HCT116 (cell line): ENCODE measurements around the gene FAM193B. TPM values are rescaled to one million over a fixed set of nuclear protein-coding genes. Genes with fewer than 3 reads are reported as not detected.

Experiments
- ATAC-seq: fragments of 200-7000 bp; cut with Tn5 transposase; 2 replicates; pipeline ENCODE4 v1.9.1; 2020; ENCODE audit warnings: mild to moderate bottlenecking, moderate library complexity
- BruUV-seq: library from RNA; stranded (reverse); fragments of 400-500 nt; replicated peaks from 2 replicates; lab custom pipeline; 2021; lab: Mats Ljungman, UMichigan
- CTCF ChIA-PET: fragments of 300-600 bp; sonication (Branson Sonifier 250); formaldehyde crosslinking; loops from one replicate; lab custom pipeline; 2021; ENCODE audit warnings: antibody characterized with exemption; lab: Charles Lee
- POLR2A ChIA-PET: fragments of 300-600, 350-600 bp; sonication (Branson Sonifier 250); formaldehyde crosslinking; loops from one replicate; lab custom pipeline; 2021; ENCODE audit warnings: antibody characterized with exemption; lab: Charles Lee
- RAD21 ChIA-PET, 2 experiments: fragments of 300-600 bp; sonication (Branson Sonifier 250); formaldehyde crosslinking; loops; one replicate each; lab custom pipeline; 2023; ENCODE audit warnings: low total read pairs in 2 of 2; ENCODE audit not compliant: uncharacterized antibody in 2 of 2, unreplicated experiment in 2 of 2, low non-redundant PET in 1 of 2; lab: Charles Lee
- DNase-seq: peaks from one replicate; pipeline ENCODE4 v3.0.0-alpha.2; 2010; ENCODE audit warnings: low read depth, low spot score
- H2AFZ ChIP-seq: fragments of 200-600 bp; shearing (Covaris generic), sonication (generic); 2 replicates; pipeline ENCODE4 v1.6.1; 2017; ENCODE audit warnings: low read depth, mixed run types, mixed read lengths, antibody characterized with exemption, low read length; ENCODE audit not compliant: poor library complexity, severe bottlenecking
- H3K27ac ChIP-seq: 2 replicates; pipeline ENCODE4 v1.5.1; 2012; ENCODE audit warnings: low read depth, low read length
- H3K27me3 ChIP-seq: fragments of 200-600 bp; sonication (generic); 2 replicates; pipeline ENCODE4 v1.6.1; 2016; ENCODE audit warnings: mixed run types, low read length, mixed read lengths; ENCODE audit not compliant: insufficient read depth
- H3K36me3 ChIP-seq, 2 experiments: fragments of 200-500 bp in 1 of 2; fragments of 200-600 bp in 1 of 2; sonication (Bioruptor generic) in 1 of 2; sonication (generic) in 1 of 2; 2 replicates each; pipeline versions ENCODE4 v1.5.1 to v1.6.1; 2014 to 2016; ENCODE audit warnings: low read length in 2 of 2, inconsistent platforms in 1 of 2, mixed read lengths in 1 of 2, mixed run types in 1 of 2; ENCODE audit not compliant: insufficient read depth in 2 of 2, control insufficient read depth in 1 of 2
- H3K4me1 ChIP-seq, 2 experiments: fragments of 200-600 bp in 1 of 2; sonication (generic) in 1 of 2; 2 replicates each; pipeline versions ENCODE4 v1.5.1 to v1.6.1; 2012 to 2017; ENCODE audit warnings: low read length in 2 of 2, inconsistent platforms in 1 of 2, mild to moderate bottlenecking in 1 of 2, mixed read lengths in 1 of 2, mixed run types in 1 of 2, moderate library complexity in 1 of 2; ENCODE audit not compliant: insufficient read depth in 2 of 2, control insufficient read depth in 1 of 2
- H3K4me2 ChIP-seq: fragments of 200-600 bp; sonication (generic); 2 replicates; pipeline ENCODE4 v1.6.1; 2017; ENCODE audit warnings: mixed run types, low read length, mixed read lengths
- H3K4me3 ChIP-seq, 2 experiments: fragments of 200-600 bp in 1 of 2; sonication (generic) in 1 of 2; replicated peaks in 1 of 2; 2 replicates each; pipeline ENCODE4 v1.5.1; 2011 to 2016; ENCODE audit warnings: low read length in 2 of 2, control low read depth in 1 of 2, low read depth in 1 of 2, mild to moderate bottlenecking in 1 of 2, mixed read lengths in 1 of 2, mixed run types in 1 of 2
- H3K79me2 ChIP-seq: fragments of 200-600 bp; sonication (generic); 2 replicates; pipeline ENCODE4 v1.6.1; 2017; ENCODE audit warnings: mild to moderate bottlenecking, mixed run types, low read length, moderate library complexity, mixed read lengths; ENCODE audit not compliant: insufficient read depth
- H3K9ac ChIP-seq: fragments of 200-600 bp; sonication (generic); 2 replicates; pipeline ENCODE4 v1.6.1; 2016; ENCODE audit warnings: low read length, mixed read lengths
- H3K9me2 ChIP-seq: fragments of 200-600 bp; sonication (generic), shearing (Covaris generic); 2 replicates; pipeline ENCODE4 v1.6.1; 2017; ENCODE audit warnings: mixed run types, mild to moderate bottlenecking, moderate library complexity; ENCODE audit not compliant: insufficient read depth
- H3K9me3 ChIP-seq, 2 experiments: fragments of 200-500 bp in 1 of 2; fragments of 200-600 bp in 1 of 2; sonication (Bioruptor generic) in 1 of 2; sonication (generic) in 1 of 2; 2 replicates each; pipeline ENCODE4 v1.6.1; 2014 to 2017; ENCODE audit warnings: low read length in 2 of 2, mixed read lengths in 2 of 2, inconsistent platforms in 1 of 2, low read depth in 1 of 2, mild to moderate bottlenecking in 1 of 2, mixed run types in 1 of 2, moderate library complexity in 1 of 2; ENCODE audit not compliant: control insufficient read depth in 1 of 2, insufficient read depth in 1 of 2
- H4K20me1 ChIP-seq: fragments of 200-600 bp; sonication (generic), shearing (Covaris generic); 2 replicates; pipeline ENCODE4 v1.6.1; 2017; ENCODE audit warnings: mixed run types, mild to moderate bottlenecking, moderate library complexity; ENCODE audit not compliant: insufficient read depth
- ELF1 ChIP-seq: IDR thresholded peaks from 2 replicates; pipeline ENCODE4 v1.6.1; 2012; ENCODE audit warnings: low read depth, borderline replicate concordance
- EZH2 ChIP-seq: fragments of 200-600 bp; sonication (generic); IDR thresholded peaks from 2 replicates; pipeline ENCODE4 v1.6.1; 2017; ENCODE audit warnings: antibody characterized with exemption, mixed run types
- EZH2phosphoT487 ChIP-seq: fragments of 200-600 bp; IDR thresholded peaks from 2 replicates; pipeline ENCODE4 v1.6.1; 2018; ENCODE audit warnings: antibody characterized with exemption, borderline replicate concordance
- FOSL1 ChIP-seq: IDR thresholded peaks from 2 replicates; pipeline ENCODE4 v1.6.1; 2012; ENCODE audit warnings: low read depth
- JUND ChIP-seq: IDR thresholded peaks from 2 replicates; pipeline ENCODE4 v1.6.1; 2012
- MAX ChIP-seq: IDR thresholded peaks from 2 replicates; pipeline ENCODE4 v1.6.1; 2012
- POLR2AphosphoS5 ChIP-seq: IDR thresholded peaks from 2 replicates; pipeline ENCODE4 v1.6.1; 2011; ENCODE audit warnings: mild to moderate bottlenecking, low read depth, low read length, moderate library complexity
- RAD21 ChIP-seq: IDR thresholded peaks from 2 replicates; pipeline ENCODE4 v1.6.1; 2012; ENCODE audit warnings: low read depth, mild to moderate bottlenecking
- REST ChIP-seq: IDR thresholded peaks from 2 replicates; pipeline ENCODE4 v1.6.1; 2012; ENCODE audit warnings: low read depth
- SP1 ChIP-seq: IDR thresholded peaks from 2 replicates; pipeline ENCODE4 v1.6.1; 2012; ENCODE audit warnings: low read depth
- TCF7L2 ChIP-seq: IDR thresholded peaks from 2 replicates; pipeline ENCODE4 v1.7.0; 2011; ENCODE audit warnings: borderline replicate concordance, inconsistent platforms; ENCODE audit not compliant: insufficient read depth, insufficient read length; ENCODE audit errors: extremely low read depth
- YY1 ChIP-seq: IDR thresholded peaks from 2 replicates; pipeline ENCODE4 v1.6.1; 2011; ENCODE audit warnings: low read length, low read depth, moderate library complexity, mild to moderate bottlenecking; ENCODE audit not compliant: insufficient replicate concordance; ENCODE audit errors: extremely low read depth
- ZNF274 ChIP-seq: fragments of 200-500 bp; sonication (Bioruptor generic); IDR thresholded peaks from 2 replicates; pipeline ENCODE4 v1.6.1; 2014; ENCODE audit warnings: mild to moderate bottlenecking, low read depth, low read length, inconsistent platforms
- intact Hi-C: fragments of 100-400 bp; cut with micrococcal nuclease; formaldehyde crosslinking; loops from 2 replicates; pipeline ENCODE4 v1.10.0; 2022
- total RNA-seq: library from RNA; stranded (reverse); gene quantifications from one replicate; pipeline ENCODE4 v1.2.1, GENCODE V29; 2021; ENCODE audit not compliant: unreplicated experiment
- TF ChIP-seq, protein P1 (sequence below): IDR thresholded peaks from 2 replicates; pipeline ENCODE4 v1.6.1; 2011; ENCODE audit warnings: mild to moderate bottlenecking, low read length, moderate library complexity; ENCODE audit not compliant: insufficient replicate concordance; ENCODE audit errors: extremely low read depth

FAM193B gene
- total RNA-seq, 1 experiment from 2014 or later, result 54.0 TPM

- TF ChIP-seq JUND (no peak), POLR2AphosphoS5 (no peak), ZNF274 (no peak), MAX (no peak), RAD21 (no peak), EZH2 (no peak)
- H3K27me3 ChIP-seq, result no peaks in the 10 kb centered on the region
- H3K9me3 ChIP-seq, result no peaks in the 10 kb centered on the region
- ChIA-PET RAD21 (no interaction called here), CTCF (interaction anchor here (0.9 to 1.0 kb wide), 2 partner anchors 11 to 105 kb away, joined by 3 read pairs; partner anchors contain the start of gene PDLIM7), POLR2A (no interaction called here)
- no peak overlapping the region for H3K4me2 ChIP-seq
- H3K27ac ChIP-seq, result no peak overlapping the region
- no TSS peak for BruUV-seq
- H3K9ac ChIP-seq, result no peak overlapping the region
- H4K20me1 ChIP-seq, result no peaks in the 10 kb centered on the region
- no peaks in the 10 kb centered on the region for H3K4me1 ChIP-seq
- intact Hi-C loops, result no loop called here
- ATAC-seq (no peak), DNase-seq (no peak)
- no peak overlapping the region for H3K4me3 ChIP-seq
- H3K36me3 ChIP-seq, result peaks cover 17 to 32% of the 10 kb centered on the region in 2 experiments; a peak in 3 of 4 replicates
- no peaks in the 10 kb centered on the region for H3K9me2 ChIP-seq
- no peak overlapping the region for H2AFZ ChIP-seq
- peaks cover under 1% of the 10 kb centered on the region; the same call in 1 of the 2 replicates for H3K79me2 ChIP-seq
Measured at GRCh38 chr5:177508837-177509236, 45.5 kb downstream of the FAM193B start.

DNA sequence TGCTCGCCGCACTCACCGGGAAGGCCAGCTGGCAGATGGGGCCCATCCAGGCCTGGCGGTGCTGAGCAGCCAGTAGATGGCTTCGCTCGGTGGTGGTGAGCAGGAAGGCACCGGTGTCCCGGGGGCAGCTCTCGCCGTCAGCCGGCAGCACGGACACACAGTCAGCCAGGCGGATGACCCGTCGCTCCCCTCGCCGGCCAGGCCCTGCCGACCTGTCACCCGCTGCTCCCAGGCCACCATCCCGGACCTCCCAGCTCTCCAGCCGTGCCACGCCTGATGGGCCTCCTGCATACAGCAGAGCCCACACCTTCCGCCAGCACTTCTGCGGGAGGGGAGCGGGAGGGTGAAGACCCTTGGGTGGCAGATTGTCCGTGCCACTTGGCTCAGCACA lies 46.1 kb downstream of the FAM193B start:
- no peak overlapping the region for H3K9ac ChIP-seq
- ATAC-seq, result no peak
- H3K27ac ChIP-seq, result no peak overlapping the region; the same call in 1 of the 2 replicates
- no peaks in the 10 kb centered on the region for H4K20me1 ChIP-seq
- no peak overlapping the region for H2AFZ ChIP-seq
- H3K36me3 ChIP-seq, result peaks cover 14 to 26% of the 10 kb centered on the region in 2 experiments; a peak in 3 of 4 replicates
- no peaks in the 10 kb centered on the region for H3K9me3 ChIP-seq
- H3K79me2 ChIP-seq, result no peaks in the 10 kb centered on the region
- H3K4me1 ChIP-seq, result no peaks in the 10 kb centered on the region
- no peaks in the 10 kb centered on the region for H3K9me2 ChIP-seq
- RAD21 ChIA-PET, result no interaction called here
- H3K4me3 ChIP-seq, result no peak overlapping the region
- CTCF ChIA-PET, result interaction anchor here (1.0 to 2.1 kb wide), 3 partner anchors 11 to 104 kb away, joined by 3 to 9 read pairs (median 4); partner anchors contain the start of gene PDLIM7
- POLR2A ChIA-PET, result no interaction called here
- no peak for DNase-seq
- BruUV-seq, result no TSS peak
- H3K4me2 ChIP-seq, result no peak overlapping the region
- no peaks in the 10 kb centered on the region for H3K27me3 ChIP-seq
- intact Hi-C loops, result no loop called here
- TF ChIP-seq FOSL1 (no peak), EZH2phosphoT487 (no peak), RAD21 (no peak), YY1 (no peak), POLR2AphosphoS5 (no peak), TCF7L2 (no peak), SP1 (no peak), ELF1 (no peak), REST (no peak)
- TF ChIP-seq, protein P1, sequence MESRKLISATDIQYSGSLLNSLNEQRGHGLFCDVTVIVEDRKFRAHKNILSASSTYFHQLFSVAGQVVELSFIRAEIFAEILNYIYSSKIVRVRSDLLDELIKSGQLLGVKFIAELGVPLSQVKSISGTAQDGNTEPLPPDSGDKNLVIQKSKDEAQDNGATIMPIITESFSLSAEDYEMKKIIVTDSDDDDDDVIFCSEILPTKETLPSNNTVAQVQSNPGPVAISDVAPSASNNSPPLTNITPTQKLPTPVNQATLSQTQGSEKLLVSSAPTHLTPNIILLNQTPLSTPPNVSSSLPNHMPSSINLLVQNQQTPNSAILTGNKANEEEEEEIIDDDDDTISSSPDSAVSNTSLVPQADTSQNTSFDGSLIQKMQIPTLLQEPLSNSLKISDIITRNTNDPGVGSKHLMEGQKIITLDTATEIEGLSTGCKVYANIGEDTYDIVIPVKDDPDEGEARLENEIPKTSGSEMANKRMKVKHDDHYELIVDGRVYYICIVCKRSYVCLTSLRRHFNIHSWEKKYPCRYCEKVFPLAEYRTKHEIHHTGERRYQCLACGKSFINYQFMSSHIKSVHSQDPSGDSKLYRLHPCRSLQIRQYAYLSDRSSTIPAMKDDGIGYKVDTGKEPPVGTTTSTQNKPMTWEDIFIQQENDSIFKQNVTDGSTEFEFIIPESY, result no peak
